Ovary (tissue), 3 donors: ENCODE measurements around the gene MAOA.

ENCODE experiments used
- EP300 ChIP-seq: sonication (generic); formaldehyde crosslinking; IDR thresholded peaks from one replicate; pipeline ENCODE4 v1.6.1; 2017; ENCODE audit warnings: antibody characterized with exemption
- TF ChIP-seq, protein P1 (sequence below), 3 donors: fragments of 450-650 bp in 2 of 3; fragments of 200-600 bp in 1 of 3; IDR thresholded peaks; one replicate each; pipeline versions ENCODE4 v1.5.1 to v1.8.0; 2016 to 2022; ENCODE audit warnings: antibody characterized with exemption in 3 of 3, mild to moderate bottlenecking in 1 of 3
- donor health status: DM: no; HTN: no; CAD: no.

DNA sequence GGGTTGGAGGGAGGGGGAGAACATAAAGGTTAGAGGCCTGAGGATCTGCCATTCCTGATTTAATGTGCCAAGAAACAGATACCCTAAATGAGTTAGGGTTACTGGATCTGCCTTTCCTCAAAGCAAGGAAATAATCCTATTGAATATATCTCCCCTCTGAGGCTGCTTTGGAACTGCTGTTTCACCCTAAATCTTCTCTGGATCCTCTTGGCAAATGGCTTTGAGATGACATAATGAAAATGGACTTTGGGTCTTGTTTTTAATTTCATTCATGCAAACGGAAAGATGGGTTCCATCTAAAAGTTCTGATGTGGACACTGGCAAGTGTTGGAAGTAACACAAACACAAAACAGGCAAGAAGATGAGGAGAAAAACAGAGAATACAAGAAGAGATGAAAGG, 23.0 kb upstream of the MAOA start:
- TF ChIP-seq EP300 = no peak
- TF ChIP-seq, protein P1, sequence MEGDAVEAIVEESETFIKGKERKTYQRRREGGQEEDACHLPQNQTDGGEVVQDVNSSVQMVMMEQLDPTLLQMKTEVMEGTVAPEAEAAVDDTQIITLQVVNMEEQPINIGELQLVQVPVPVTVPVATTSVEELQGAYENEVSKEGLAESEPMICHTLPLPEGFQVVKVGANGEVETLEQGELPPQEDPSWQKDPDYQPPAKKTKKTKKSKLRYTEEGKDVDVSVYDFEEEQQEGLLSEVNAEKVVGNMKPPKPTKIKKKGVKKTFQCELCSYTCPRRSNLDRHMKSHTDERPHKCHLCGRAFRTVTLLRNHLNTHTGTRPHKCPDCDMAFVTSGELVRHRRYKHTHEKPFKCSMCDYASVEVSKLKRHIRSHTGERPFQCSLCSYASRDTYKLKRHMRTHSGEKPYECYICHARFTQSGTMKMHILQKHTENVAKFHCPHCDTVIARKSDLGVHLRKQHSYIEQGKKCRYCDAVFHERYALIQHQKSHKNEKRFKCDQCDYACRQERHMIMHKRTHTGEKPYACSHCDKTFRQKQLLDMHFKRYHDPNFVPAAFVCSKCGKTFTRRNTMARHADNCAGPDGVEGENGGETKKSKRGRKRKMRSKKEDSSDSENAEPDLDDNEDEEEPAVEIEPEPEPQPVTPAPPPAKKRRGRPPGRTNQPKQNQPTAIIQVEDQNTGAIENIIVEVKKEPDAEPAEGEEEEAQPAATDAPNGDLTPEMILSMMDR (IDR thresholded peaks at IDR 0.05) = no peak
